NB4 (cell line): ENCODE results near the gene CRB1.

Experiments
- CTCF ChIP-seq: IDR thresholded peaks from one replicate; pipeline ENCODE4 v1.5.1; 2012; ENCODE audit warnings: low read depth, low read length
- MYC ChIP-seq: IDR thresholded peaks from 2 replicates; pipeline ENCODE4 v1.6.1; 2011; ENCODE audit warnings: low read depth, low read length
- TF ChIP-seq, protein P1 (sequence below): IDR thresholded peaks from 2 replicates; pipeline ENCODE4 v1.6.1; 2011; ENCODE audit warnings: low read depth, low read length

DNA sequence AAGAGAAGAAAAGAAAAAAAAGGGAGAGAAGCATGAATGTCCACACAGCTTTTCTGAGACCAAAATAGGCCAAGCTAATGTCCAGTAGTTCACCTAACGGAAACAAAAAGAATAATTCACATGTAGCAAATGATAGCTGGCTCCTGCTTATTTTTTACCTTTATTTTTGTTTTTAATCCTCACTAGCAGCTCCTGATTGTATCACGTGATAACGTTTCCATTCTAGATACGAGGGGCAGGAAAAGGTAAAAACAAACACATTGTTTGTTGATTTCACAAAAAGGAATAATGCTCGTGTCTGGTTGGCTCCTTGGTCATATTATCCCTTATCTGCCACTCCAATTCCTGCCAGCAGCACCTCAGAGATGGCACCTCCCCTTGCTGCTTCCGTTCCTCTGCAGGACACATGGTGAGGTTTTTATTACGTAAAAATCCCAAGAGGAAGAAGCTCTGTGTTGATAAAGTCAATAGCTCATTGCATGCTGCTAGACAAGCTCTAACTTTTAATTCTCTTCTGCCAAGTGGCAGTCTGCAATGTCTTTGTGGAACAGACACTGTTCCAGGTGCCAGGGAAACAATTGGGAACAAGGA lies 201.7 kb downstream of the CRB1 start:
- TF ChIP-seq CTCF = no peak
- peak; percentile 58; the same call in 1 of the 2 replicates for TF ChIP-seq MYC
- TF ChIP-seq, protein P1, sequence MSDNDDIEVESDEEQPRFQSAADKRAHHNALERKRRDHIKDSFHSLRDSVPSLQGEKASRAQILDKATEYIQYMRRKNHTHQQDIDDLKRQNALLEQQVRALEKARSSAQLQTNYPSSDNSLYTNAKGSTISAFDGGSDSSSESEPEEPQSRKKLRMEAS = peak; percentile 55; the same call in 1 of the 2 replicates
